TTC549 (cell line): ENCODE data around the gene COLQ.
"Not testable (repeated sequence)": the region's sequence is repeated elsewhere in the genome, so short reads cannot be mapped to it uniquely, and the experiment has no call there.

Experiments
- FAIRE-seq: peaks from 2 replicates; lab custom pipeline; 2012; peaks lifted over from hg19 to GRCh38; lab: Jason Lieb, UNC

Gene COLQ

DNA sequence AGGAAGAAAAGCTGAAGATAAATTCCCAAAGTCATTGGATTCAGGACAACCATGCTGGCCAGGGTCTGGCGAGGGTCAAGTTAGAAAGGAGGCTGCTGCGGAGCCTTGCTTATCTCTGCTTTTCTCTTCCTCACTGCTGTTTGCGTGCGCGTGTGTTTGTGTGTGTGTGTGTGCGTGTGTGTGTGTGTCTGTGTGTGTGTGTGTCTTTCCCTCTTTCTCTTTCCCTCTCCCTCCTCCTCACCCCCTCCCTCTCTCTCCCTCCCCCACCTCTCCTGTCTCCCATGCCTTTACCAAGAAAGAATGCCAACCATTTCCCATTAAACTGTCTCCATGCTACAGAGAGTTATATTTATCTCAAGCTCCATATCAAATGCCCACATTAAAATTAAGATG is at the start of gene COLQ:
Gene COLQ (minus strand): TSS at position 134 of the 393 bp plus-strand sequence. CDS start 81 bp downstream, at position 53.
- FAIRE-seq, result no peak

DNA sequence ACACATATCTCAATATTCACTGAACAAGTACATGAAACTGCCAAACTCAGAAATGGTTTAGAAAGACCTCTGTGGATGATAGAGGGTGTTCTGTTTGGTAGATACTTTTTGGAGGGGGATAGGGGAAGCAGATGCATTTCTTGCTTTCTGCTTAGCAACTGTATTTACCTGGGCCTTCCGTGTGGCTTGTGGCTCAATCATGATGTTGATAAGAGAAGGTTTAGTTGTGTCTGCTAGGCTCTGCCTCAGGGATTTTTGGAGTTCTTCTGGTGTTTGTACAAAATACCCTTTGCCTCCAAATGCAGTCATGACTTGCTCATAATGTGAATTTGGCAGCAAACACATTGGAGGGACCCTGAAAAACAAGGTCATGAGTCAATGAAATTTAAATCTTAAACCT is 41.7 kb upstream of the COLQ start:
- no peak for FAIRE-seq

DNA sequence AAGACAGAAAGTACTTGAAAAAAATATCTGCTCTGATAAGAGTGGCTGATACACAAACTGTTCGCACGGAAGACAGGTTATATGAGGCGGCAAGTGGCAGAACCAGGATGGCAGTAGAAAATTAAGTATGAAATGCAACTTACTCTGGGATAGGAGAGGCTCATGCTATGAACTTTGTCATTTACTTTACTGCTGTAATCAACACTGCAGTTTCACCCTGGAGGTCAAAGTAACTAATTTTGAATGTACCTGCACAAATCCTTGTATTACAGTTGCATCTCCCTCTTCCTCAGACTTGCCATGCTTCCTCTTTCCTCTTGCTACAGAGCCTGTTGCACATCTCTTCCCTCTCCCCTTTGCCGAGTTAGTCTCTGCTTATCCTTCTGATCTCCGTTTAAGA is 41.1 kb upstream of the COLQ start:
- FAIRE-seq, result no peak

DNA sequence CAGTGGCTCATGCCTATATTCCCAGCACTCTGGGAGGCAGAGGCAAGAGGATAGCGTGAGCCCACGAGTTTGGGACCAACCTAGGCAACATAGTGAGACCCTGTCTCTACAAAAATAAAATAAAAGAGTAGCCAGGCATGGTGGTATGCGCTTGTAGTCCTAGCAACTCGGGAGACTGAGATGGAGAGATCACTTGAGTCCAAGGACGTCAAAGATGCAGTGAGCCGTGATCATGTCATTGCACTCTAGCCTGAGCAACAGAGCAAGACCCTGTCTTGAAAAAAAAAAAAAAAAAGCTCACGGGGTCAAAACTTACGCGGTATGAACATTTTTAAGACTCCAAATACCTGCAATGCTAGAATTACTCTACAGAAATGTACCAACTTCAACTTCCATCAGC is 37.1 kb upstream of the COLQ start:
- no peak for FAIRE-seq

DNA sequence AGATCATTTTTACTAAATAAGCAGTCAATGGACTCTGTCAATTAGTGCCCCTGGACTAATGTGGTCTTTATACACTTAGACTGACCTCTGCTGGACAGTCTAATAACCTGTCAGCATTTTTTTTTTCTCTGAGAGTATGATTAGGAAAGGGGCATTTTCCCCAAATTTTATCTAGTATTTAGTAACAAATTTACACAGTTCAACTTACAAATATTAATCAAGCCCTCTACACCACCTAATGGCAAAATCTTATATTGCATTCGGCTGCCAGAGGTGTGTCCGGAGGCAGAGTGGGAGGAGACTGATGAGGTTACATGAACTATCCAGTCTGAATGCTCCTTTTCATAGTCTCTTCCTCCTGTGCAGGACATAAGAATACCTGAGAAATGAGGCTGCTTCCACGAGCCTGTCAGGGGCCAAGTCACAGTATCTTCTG is 36.0 kb upstream of the COLQ start:
- peak; percentile 60 for FAIRE-seq

DNA sequence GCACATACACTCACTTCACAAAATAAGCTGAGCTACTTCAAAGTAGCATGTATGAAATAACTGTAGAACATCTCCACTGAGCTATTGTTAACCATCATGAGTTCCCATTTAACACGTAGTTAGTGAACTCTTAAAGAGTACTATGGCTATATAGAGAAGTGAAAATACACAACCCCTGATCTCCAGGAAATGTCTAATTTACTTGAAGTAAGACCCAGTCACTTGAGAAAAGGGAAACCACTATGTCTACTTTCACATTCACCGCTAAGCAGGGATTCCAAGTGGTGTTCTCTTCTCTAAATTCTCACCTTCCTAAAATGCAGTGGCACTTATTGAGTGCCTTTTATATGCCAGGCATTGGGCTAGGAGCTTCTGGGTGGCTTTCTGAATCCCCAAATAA is 35.0 kb upstream of the COLQ start:
- no peak for FAIRE-seq

DNA sequence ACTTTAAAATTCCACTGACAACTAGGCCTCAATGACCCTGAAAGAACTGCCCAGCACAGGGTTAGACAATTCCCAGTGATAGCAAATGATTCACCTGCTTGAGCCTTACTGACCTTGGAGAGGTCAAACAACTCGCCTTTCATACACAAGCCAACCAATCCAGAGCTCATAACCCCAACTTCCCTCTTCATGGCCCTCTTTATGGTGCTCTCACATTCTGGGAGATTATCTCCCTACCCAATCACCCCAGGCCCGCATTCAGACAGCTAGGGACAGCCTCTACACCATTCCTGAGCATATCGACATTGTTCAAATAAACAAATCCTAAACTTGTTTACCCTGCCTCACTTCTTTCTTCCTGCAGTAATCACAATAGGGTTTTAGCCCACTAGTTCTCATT is 32.2 kb upstream of the COLQ start:
- FAIRE-seq, result no peak

DNA sequence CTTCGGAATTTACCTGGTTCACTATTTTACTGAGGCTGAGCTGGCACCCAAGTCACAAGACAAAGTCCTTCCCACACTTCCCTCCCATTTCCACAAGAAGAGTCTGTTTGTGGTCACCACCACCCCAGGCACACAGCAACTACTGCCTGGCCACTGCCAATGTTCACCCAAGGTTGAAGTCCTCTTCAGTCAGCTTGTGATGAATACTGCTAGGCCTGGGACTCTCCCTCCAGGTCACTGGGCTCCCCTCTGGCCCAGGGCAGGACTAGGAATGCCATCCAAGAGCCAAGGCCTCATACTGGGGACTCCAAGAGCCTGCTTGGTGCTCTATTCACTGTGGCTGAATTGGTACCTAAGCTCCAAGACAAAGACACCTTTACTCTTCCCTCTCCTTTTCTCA is 30.4 kb upstream of the COLQ start:
- FAIRE-seq, result no peak

DNA sequence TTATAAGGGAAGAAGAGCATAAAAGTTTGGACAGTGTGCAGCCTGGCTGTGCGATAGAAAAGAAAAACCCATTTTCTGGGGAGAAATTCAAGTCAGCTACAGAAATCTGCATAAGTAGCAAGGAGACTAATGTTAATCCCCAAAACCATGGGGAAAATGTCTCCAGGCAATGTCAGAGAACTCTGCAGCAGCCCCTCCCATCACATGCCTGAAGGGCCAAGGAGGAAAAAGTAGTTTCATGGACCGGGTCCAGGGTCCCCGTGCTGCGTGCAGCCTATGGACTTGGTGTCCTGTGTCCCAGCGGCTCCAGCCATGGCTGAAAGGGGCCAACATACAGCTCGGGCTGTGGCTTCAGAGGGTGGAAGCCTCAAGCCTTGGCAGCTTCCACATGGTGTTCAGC is 28.3 kb upstream of the COLQ start:
- no peak for FAIRE-seq

DNA sequence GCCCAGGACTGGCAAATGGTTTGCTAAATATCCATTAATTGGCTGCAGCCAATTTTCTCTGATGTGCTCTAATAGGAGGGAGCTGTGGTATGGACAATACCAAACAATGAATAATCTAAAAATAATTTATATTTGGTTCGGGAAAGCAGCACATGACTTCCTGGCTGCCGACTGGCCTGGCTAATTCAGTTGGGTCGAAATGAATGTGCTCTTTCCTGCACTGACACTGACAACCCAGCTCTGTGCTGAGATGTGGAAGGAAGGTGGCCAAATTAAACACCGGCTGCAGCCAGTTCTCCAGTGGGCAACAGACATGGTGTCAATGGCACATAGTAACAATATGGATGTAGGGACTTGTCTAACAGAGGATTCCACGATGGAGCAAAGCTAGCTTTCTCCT is 21.1 kb upstream of the COLQ start:
- no peak for FAIRE-seq

DNA sequence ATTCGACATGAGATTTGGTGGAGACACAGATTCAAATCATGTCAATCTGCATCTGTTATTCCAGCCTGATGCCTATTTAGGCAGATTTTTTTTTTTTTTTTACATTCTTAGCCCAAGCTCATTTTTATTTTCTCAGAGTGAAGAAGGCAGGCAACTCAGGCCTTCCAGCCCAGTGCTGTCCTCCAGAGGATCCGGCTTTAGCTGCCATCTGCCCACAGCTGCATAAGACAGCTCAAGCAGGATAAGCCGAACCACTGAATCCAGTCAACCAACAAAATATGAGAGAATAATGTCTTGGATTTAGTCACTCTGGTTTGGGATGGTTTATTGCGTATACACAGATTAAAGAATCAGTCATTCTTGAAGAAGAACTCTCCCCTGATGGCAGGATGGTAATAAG is 19.9 kb upstream of the COLQ start:
- no peak for FAIRE-seq

DNA sequence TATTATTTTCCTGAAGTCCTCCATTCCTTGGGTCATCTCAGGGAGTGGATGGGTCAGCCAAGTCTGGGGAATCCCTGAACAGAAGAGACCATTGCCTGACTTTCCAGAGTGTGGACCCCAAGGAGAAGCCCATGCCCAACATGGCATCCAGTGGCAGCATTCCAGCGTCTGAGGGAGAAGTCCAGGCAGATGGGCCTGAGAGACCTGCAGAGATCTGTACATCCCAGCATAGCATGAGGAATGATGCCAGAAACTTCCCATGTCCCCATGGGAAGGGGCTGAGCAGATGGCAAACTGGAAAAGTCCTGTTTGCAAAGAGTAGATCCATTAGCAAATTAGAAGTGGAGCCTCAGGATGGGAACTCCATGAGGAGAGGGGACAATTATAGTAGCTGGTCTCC is 17.6 kb upstream of the COLQ start:
- no peak for FAIRE-seq

DNA sequence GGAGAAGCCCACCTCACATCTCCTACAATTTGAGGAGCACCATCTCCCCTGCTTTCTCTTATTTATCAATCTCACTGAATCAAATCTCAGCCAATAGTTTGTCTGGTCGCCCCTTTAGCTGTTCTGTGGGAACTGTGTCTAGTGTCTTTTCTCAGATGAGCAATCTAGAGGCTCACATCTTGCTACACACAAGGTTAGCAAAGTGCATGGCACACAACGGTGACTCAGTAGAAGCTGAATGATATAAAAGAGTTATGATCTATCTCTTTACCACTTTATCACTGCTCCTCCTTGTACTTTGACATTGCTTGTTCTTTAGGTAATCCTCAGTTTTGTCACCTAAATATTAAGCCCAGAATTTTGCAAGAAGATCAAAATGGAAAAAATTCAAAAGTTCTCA is 16.8 kb upstream of the COLQ start:
- FAIRE-seq, result no peak

DNA sequence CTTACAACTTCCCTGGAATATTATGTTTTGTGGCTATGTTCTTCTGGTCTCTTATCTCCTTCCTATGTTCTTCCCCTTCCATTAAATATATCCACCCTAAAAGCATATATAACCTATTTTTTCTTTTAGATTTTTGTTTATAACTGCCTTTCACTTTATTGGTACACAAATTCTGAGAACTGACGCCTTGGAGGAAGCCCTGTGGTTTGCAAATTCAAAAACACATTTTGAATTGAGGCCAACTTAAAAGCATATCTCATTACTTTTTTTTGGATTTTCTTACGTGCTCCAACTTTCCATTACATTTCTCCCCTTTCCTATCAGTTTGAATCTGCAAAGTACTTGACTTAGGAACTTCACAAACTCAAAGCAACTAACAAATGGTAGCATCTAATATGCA is 15.3 kb upstream of the COLQ start:
- FAIRE-seq, result no peak

DNA sequence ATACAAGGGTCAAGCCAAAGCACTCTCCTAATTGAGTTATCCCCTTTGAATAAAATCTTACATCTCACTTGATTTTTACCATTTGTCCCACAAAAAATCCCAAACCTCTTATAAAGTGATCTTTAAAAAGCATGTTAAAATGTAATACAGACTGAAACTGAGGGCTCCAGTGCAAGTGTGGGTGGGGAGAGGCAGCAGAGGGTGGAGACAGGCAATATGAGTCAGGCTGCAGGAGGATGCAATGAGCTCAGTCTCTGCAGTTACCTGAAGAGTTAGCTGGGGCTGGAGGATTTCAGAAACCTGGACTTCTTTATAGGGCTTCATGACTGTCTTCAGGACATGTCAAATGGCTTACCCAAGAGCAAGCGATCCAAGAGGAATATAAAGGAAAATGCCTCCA is 14.2 kb upstream of the COLQ start:
- FAIRE-seq, result no peak

DNA sequence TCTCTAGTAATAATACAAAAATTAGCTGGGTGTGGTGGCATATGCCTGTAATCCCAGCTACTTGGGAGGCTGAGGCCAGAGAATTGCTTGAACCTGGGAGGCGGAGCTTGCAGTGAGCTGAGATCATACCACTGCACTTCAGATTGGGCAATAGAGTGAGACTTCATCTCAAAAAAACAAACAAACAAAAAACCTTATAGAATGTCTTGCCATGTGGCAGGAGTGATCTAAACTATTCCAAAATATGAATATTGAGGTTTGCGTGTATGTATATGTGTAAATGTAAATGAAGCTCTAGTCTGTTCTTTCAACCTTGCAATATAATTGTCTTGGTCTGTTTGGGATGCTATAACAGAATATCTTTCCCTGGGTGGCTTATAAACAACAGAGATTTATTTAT is 11.1 kb upstream of the COLQ start:
- not testable (repeated sequence) for FAIRE-seq

DNA sequence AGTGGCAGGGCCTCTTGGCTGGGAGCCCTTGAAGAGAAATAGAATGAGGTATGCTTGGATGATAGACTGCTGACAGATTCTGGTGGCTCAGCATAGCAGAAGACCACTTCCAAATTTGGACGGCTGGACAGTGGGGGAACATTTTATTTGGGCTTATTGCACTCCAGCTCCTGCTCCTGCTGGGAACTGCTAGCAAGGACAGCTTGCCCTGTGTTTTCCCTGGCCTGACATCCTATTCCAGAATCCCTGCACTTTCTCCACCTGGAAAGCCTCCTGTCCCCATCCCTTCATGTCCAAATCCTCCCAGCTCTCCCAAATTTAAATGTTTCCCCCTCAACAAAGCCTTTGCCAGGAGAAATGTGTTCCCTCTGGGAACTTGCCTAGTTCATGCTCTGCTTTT is 9.8 kb upstream of the COLQ start:
- FAIRE-seq, result no peak

DNA sequence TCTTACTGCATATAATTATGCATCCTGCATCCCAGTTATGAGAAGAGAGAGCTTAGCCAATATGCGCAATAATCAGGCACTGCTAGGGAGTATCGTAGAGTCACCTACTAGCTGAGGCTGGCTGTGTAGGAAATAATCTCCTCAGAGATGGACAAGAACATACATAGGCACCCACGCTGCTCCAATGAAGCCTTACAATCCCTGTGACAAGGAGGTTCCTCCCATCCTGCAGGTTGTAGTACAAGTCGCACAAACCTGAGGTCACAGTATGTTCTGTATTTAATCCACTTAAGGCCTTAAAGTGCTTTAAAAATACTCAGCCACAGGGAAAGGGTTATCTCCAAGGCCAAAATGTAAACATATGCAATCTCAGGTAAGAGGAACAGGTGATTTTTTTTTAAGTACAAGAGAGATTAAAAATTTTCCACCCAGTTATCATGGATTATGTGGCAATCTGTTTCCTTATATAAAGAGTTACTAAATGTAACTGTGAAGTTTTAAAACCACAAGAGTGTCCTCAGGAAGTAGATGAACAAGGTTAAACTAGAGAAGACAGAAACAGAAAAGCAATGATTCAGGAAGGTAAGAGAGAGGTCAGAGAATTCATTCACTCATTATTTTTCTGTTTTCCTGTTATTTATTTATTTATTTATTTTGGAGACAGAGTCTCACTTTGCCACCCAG is 7.5 kb upstream of the COLQ start:
- FAIRE-seq, result no peak

DNA sequence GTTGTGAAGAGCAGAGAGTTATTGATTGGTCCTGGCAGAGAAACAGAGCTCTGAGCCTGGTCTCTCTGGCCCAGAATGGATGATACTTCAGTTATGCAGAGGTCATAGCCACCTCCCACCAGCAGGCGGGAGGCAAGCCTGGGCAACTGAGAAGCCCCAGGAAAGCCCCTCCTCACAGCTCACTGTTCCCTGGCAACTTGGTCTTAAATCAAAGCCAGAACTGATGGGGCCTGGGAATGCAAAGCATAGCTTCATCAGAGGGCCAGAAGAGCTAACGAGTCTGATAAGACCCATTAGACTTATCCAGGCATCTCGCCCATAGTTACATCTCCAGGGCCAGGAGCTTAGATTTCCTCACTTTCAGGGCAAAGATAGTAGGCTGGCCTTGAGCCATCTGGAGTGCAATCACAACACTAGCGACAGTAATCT is 5.5 kb upstream of the COLQ start:
- FAIRE-seq, result no peak

DNA sequence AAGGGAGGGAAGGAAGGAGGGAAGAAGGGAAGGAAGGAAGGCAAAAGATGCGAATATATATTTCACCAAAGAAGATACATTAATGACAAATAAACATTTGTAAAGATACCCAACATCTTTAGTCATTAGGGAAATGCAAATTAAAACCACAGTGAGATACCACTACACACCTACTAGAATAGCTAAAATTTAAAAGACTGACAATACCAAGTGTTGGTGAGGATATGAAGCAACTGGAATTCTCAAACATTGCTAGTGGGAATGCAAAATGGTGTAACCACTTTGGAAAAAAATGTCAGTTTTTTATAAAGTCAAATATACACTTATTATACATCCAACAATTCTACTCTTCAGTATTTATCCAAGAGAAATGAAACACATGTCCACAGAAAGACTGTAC is 4.3 kb upstream of the COLQ start:
- FAIRE-seq, result no peak

DNA sequence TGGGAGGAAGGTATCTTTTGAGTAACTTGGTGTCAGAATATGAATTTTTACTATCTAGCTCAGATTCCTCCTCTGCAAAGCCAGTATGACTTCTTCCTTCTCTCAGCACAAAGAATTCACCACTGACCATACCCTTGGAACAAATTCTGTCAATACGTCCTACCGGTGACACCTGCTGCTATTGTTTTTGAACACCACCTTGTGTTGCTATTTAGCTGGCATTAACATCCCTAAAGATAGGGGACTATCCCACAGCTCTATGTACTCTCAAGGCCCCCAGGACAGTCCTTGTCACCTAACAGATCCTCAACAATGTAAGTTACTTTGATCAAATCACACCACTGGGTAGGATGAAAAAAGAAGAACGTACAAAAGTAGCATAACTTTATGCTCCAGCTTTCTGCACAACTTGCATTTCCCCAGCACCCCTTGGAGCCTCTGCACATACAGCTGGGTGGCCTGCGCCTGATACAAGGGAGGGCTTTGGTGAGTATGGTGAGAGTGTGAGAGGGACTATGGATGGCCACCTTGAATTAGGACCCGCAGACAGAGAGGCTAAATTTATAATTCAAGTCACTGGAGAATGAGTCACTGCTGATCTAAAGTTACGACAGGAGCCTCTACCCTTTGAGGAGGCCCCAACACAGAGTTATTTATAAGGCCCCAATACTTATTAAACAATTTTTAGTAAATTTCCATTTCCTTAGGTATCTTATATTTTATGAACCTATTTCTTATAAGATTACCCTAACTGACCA is 2.3 kb upstream of the COLQ start:
- no peak for FAIRE-seq

DNA sequence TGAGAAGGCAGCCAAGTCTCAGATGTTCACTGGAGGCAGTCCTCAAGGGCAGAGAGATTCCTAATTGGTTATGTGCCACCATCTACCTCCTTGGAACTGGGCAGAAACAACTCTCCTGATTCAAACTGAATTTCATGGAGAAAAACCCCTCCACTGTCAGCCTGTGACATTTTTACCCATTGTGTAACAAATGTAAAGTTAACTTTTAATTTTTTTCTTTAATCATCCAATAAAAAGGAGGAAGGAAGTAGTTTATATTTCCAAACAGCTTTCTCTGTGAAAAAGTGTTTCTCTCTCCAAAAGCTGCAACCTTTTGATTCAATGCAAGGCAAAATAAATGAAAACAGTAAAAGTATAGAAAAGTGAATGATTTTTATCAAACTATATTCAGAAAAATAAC is 510 bp upstream of the COLQ start:
- no peak for FAIRE-seq

DNA sequence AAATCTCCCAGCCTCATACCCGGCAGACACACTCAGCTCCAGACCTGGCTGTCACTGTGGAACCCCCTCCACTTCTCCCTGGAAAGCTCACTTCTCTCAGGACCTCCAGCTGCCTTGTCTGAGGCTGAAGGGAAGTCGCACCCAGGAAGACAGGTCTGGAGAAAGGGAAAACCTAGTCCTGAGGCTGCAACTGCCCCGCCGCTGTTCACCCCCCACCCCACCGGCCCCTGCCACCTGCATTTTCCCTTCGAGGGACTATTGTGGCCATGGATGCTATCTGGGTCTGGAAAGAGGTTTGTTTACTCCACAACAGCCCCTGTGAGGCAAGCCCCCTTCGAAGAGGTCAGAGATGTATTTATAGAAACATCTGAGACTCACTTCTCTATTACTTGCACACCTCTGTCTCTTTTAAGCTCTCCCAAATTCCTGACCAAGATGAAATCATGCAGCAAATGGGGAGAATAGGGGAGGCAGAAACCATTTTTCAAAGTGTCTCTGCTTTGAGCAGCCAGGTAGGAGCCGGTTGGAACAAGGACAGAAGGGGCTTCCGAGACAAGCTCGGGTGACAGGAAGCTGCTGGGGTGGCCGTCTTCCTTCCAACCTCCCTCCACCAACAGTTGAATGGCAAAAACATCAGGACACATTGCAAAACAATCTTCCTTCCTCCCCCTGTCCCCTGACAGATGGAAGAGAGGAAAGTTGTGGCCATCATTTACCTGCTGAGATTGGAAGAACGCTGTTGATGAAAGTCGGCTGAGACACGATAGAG is 518 bp downstream of the COLQ start:
- no peak for FAIRE-seq
